ENCODE data around the gene GBX2.

DNA sequence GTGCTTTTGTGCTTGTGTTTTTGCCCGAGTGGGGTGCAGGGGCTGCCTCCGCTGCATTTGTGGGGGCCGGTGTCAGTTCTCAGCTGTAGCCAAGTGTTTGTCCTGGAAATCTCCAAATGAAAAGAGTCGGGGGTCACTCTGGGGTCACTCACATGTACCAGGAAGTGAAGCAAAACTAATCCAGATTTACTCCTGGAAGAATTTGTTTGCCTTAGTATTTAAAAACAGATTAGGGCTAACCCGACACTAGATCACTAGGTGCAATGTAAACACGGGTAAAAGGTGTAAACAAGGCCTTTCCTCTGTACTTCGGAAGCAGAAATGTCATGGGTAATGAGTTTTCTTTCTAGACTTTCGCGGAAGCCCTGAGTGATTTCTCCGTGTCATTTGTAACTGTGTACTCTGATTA lies 50.3 kb downstream of the GBX2 start:
- TF ChIP-seq POLR2AphosphoS5 (IDR thresholded peaks at IDR 0.05; ENCODE audit: low read depth, low read length): no peak
- TF ChIP-seq TAF1 (IDR thresholded peaks at IDR 0.05; ENCODE audit: borderline replicate concordance, insufficient read depth, low read length): no peak
- TF ChIP-seq, protein P1, sequence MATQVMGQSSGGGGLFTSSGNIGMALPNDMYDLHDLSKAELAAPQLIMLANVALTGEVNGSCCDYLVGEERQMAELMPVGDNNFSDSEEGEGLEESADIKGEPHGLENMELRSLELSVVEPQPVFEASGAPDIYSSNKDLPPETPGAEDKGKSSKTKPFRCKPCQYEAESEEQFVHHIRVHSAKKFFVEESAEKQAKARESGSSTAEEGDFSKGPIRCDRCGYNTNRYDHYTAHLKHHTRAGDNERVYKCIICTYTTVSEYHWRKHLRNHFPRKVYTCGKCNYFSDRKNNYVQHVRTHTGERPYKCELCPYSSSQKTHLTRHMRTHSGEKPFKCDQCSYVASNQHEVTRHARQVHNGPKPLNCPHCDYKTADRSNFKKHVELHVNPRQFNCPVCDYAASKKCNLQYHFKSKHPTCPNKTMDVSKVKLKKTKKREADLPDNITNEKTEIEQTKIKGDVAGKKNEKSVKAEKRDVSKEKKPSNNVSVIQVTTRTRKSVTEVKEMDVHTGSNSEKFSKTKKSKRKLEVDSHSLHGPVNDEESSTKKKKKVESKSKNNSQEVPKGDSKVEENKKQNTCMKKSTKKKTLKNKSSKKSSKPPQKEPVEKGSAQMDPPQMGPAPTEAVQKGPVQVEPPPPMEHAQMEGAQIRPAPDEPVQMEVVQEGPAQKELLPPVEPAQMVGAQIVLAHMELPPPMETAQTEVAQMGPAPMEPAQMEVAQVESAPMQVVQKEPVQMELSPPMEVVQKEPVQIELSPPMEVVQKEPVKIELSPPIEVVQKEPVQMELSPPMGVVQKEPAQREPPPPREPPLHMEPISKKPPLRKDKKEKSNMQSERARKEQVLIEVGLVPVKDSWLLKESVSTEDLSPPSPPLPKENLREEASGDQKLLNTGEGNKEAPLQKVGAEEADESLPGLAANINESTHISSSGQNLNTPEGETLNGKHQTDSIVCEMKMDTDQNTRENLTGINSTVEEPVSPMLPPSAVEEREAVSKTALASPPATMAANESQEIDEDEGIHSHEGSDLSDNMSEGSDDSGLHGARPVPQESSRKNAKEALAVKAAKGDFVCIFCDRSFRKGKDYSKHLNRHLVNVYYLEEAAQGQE (IDR thresholded peaks at IDR 0.05; ENCODE audit: insufficient read depth in 1 of 2, low read depth in 2 of 2, low read length in 2 of 2): no peak
- TF ChIP-seq SIN3A (IDR thresholded peaks at IDR 0.05; ENCODE audit: borderline replicate concordance, insufficient read depth, low read length): no peak
- no peak for TF ChIP-seq FOXP2 (optimal IDR thresholded peaks at IDR 0.05; ENCODE audit: borderline replicate concordance, extremely low read depth, extremely low read length, insufficient read depth)

Data from PFSK-1 (cell line).